ENCODE results near the gene ST3GAL4. TPM values are rescaled to one million over a fixed set of nuclear protein-coding genes. Genes with fewer than 3 reads are reported as not detected.

Gene ST3GAL4
- total and polyA plus RNA-seq, 2 of the 8 experiments (the other 6 are each of a cell fraction or from before 2014, with no cell fraction given) = 15.6 to 20.0 TPM

- no peaks in the 10 kb centered on the region for H3K9me3 ChIP-seq (ENCODE audit: insufficient read depth in 2 of 2, low read depth in 1 of 2, low read length in 1 of 2)
- DNase-seq (ENCODE audit: low read depth in 1 of 2, low spot score in 2 of 2) = no peak
- no peaks in the 10 kb centered on the region; a peak in 1 of 4 replicates for H3K79me2 ChIP-seq (ENCODE audit: control insufficient read depth in 1 of 2, insufficient read depth in 2 of 2, low read length in 2 of 2)
- no peak overlapping the region for H3K9ac ChIP-seq (replicated peaks in 1 of 4; ENCODE audit: extremely low read depth in 1 of 4, low read depth in 3 of 4, low read length in 3 of 4)
- FAIRE-seq = no peak
- no peak overlapping the region for H2BK120ac ChIP-seq (replicated peaks; ENCODE audit: low read depth, low read length)
- H4K20me1 ChIP-seq (replicated peaks in 1 of 2; ENCODE audit: control insufficient read depth in 1 of 2, insufficient read depth in 2 of 2, low read length in 2 of 2) = peaks cover 0 to 5% of the 10 kb centered on the region in 2 experiments
- H3K4ac ChIP-seq (replicated peaks; ENCODE audit: insufficient read length, low read depth, low read length) = no peak overlapping the region
- H2AFZ ChIP-seq (ENCODE audit: low read length) = no peak overlapping the region
- ChIA-PET POLR2A (ENCODE audit: partially characterized antibody) (interaction anchor here (1.5 kb wide), 1 partner anchor 41 kb away, joined by 3 read pairs; no protein-coding TSS in a partner anchor), CTCF (ENCODE audit: partially characterized antibody) (interaction anchor here (1.4 to 2.7 kb wide), 3 partner anchors 12 to 41 kb away, joined by 4 to 8 read pairs (median 5); no protein-coding TSS in a partner anchor)
- H3K4me3 ChIP-seq (ENCODE audit: extremely low read depth in 1 of 4, insufficient read depth in 2 of 4, low read depth in 3 of 4, low read length in 4 of 4) = no peak overlapping the region
- H2BK5ac ChIP-seq (ENCODE audit: low read depth, low read length) = no peak overlapping the region
- no peak overlapping the region for H2BK20ac ChIP-seq (ENCODE audit: low read length)
- H3K14ac ChIP-seq (ENCODE audit: insufficient read length) = no peak overlapping the region
- no peak overlapping the region for H2BK12ac ChIP-seq (ENCODE audit: low read depth, low read length)
- no peak overlapping the region for H2AK5ac ChIP-seq (ENCODE audit: low read depth, low read length)
- H3K56ac ChIP-seq (replicated peaks; ENCODE audit: insufficient read length, low read depth, low read length) = no peak overlapping the region
- H3K27me3 ChIP-seq (replicated peaks in 1 of 4; ENCODE audit: control insufficient read depth in 3 of 4, extremely low read depth in 1 of 4, insufficient read depth in 3 of 4, low read length in 3 of 4) = no peaks in the 10 kb centered on the region
- 0 out of 2 replicates have a peak, but pooled peaks cover 3% of the 10 kb centered on the region for H3K23me2 ChIP-seq (ENCODE audit: low read depth, low read length)
- H3K18ac ChIP-seq (ENCODE audit: extremely low read depth, low read length) = no peak overlapping the region
- no peak overlapping the region for H4K8ac ChIP-seq (ENCODE audit: extremely low read depth, insufficient read depth, low read length)
- H3K36me3 ChIP-seq (ENCODE audit: control insufficient read depth in 2 of 4, insufficient read depth in 4 of 4, low read length in 3 of 4) = no peaks in the 10 kb centered on the region
- 88% methylated on average over 5 of the region's 5 CpGs; no CpG with 5 or more reads in 1 of the 2 experiments for WGBS, 2 experiments (ENCODE audit: extremely low coverage in 1 of 2, insufficient coverage in 1 of 2, insufficient read length in 1 of 2, insufficient replicate concordance in 2 of 2, low coverage in 1 of 2, low lambda C conversion rate in 2 of 2, missing lambda C conversion rate in 1 of 2)
- no peak overlapping the region for H4K91ac ChIP-seq (replicated peaks; ENCODE audit: insufficient read length, low read length)
- H3K23ac ChIP-seq (ENCODE audit: insufficient read length) = no peak overlapping the region
- H3K27ac ChIP-seq (ENCODE audit: low read depth, low read length) = no peak overlapping the region
- H4K5ac ChIP-seq (ENCODE audit: insufficient read length, low read depth, low read length) = no peak overlapping the region
- H2BK15ac ChIP-seq (ENCODE audit: low read length) = no peak overlapping the region
- peaks cover 8 to 21% (median 16%) of the 10 kb centered on the region in 4 experiments; a peak in 6 of 7 replicates for H3K4me1 ChIP-seq (replicated peaks in 1 of 4; ENCODE audit: control insufficient read depth in 3 of 4, insufficient read depth in 4 of 4, low read length in 3 of 4)
- H3K4me2 ChIP-seq (ENCODE audit: insufficient read depth in 1 of 2, low read depth in 2 of 2, low read length in 2 of 2) = no peak overlapping the region
- peaks cover 2% of the 10 kb centered on the region; the same call in 1 of the 2 replicates for H3K79me1 ChIP-seq (ENCODE audit: low read depth, low read length)
- no peak for TF ChIP-seq MAX (IDR thresholded peaks at IDR 0.05)
- TF ChIP-seq HDAC6 (IDR thresholded peaks at IDR 0.05; ENCODE audit: low read depth, low read length) = no peak
- no peak for TF ChIP-seq CREB1 (IDR thresholded peaks at IDR 0.05)
- no peak for TF ChIP-seq BACH1 (IDR thresholded peaks at IDR 0.05; ENCODE audit: low read length)
- TF ChIP-seq POLR2A (IDR thresholded peaks at IDR 0.05; ENCODE audit: control extremely low read depth in 1 of 2, low read depth in 2 of 2, low read length in 2 of 2) = no peak
- no peak for TF ChIP-seq RFX5 (IDR thresholded peaks at IDR 0.05; ENCODE audit: borderline replicate concordance, low read depth, low read length)
- no peak for TF ChIP-seq NANOG (IDR thresholded peaks at IDR 0.05; ENCODE audit: insufficient read depth, low read depth, low read length, poor library complexity, severe bottlenecking)
- no peak for TF ChIP-seq CBX5 (IDR thresholded peaks at IDR 0.05; ENCODE audit: low read depth, low read length)
- no peak for TF ChIP-seq USF2 (IDR thresholded peaks at IDR 0.05; ENCODE audit: low read length)
These were observed 83.2 kb downstream of the ST3GAL4 start for GRCh38 chr11:126438691-126439090.
